Erythroblast (primary cell): Measurements from ENCODE around the gene PMM2.

Experiments used
- GATA1 ChIP-seq: IDR thresholded peaks from 2 replicates; pipeline ENCODE4 v1.6.1; 2011; ENCODE audit warnings: low read depth, mild to moderate bottlenecking, control low read depth, low read length, moderate library complexity
- POLR2A ChIP-seq: IDR thresholded peaks from 2 replicates; pipeline ENCODE4 v1.6.1; 2011; ENCODE audit warnings: mild to moderate bottlenecking, low read length

DNA sequence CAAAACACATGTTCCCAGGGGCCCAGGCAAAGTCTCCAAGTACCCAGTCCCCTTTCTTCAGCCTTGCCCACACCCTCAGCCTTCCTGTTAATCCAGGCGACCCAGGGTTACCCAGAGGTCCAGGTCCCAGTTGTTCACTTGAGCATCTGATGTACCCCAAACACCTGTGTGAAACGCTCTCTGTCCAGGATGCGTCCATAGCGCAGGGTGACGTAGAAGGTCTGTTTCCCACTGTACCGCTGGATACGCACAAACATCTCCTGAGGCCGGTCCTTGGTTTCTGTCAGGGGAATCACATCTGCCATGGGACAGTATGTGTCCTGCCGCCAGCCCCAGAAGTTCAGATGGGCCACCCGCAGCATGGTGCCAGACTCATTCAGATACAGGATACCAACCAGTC lies 1.8 kb upstream of the PMM2 start:
- TF ChIP-seq POLR2A, result no peak
- TF ChIP-seq GATA1, result no peak
